HepG2 (cell line): Measurements from ENCODE around the gene NT5C3B. TPM values are rescaled to one million over a fixed set of nuclear protein-coding genes. Genes with fewer than 3 reads are reported as not detected.
A peak's percentile ranks its signal among the peaks of the same experiment; 100 is the strongest.

Experiments used
- ATAD3A ChIP-seq: sonication (generic); formaldehyde crosslinking; IDR thresholded peaks from 2 replicates; pipeline ENCODE4 v1.4.0; 2020; ENCODE audit warnings: missing genetic modification reagents
- CAMTA2 ChIP-seq: sonication (generic); formaldehyde crosslinking; IDR thresholded peaks from 2 replicates; pipeline ENCODE4 v1.4.0; 2020; ENCODE audit warnings: mild to moderate bottlenecking, missing genetic modification reagents, borderline replicate concordance
- FOXO1 ChIP-seq: sonication (generic); formaldehyde crosslinking; IDR thresholded peaks from 2 replicates; pipeline ENCODE4 v1.4.0; 2020; ENCODE audit warnings: missing genetic modification reagents
- KAT7 ChIP-seq: IDR thresholded peaks from 2 replicates; pipeline ENCODE4 v1.6.1; 2018; ENCODE audit warnings: borderline replicate concordance, missing compliant biosample characterization
- MED1 ChIP-seq: sonication (generic); formaldehyde crosslinking; IDR thresholded peaks from 2 replicates; pipeline ENCODE4 v1.4.0; 2020; ENCODE audit warnings: missing genetic modification reagents
- THAP8 ChIP-seq: sonication (generic); formaldehyde crosslinking; IDR thresholded peaks from 2 replicates; pipeline ENCODE4 v1.5.1; 2020; ENCODE audit warnings: missing genetic modification reagents, mild to moderate bottlenecking, borderline replicate concordance
- ZNF431 ChIP-seq: sonication (generic); formaldehyde crosslinking; IDR thresholded peaks from 2 replicates; pipeline ENCODE4 v1.9.0; 2022; ENCODE audit warnings: missing genetic modification reagents, low read depth, mild to moderate bottlenecking, borderline replicate concordance
- ZNF646 ChIP-seq: sonication (generic); formaldehyde crosslinking; IDR thresholded peaks from 2 replicates; pipeline ENCODE4 v1.9.0; 2021; ENCODE audit warnings: mild to moderate bottlenecking, missing genetic modification reagents
- ZNF790 ChIP-seq: sonication (generic); formaldehyde crosslinking; IDR thresholded peaks from 2 replicates; pipeline ENCODE4 v1.8.0; 2022; ENCODE audit warnings: missing genetic modification reagents, mild to moderate bottlenecking, borderline replicate concordance
- ZNF878 ChIP-seq: sonication (generic); formaldehyde crosslinking; IDR thresholded peaks from 2 replicates; pipeline ENCODE4 v1.8.1; 2023; ENCODE audit warnings: mild to moderate bottlenecking, missing genetic modification reagents, moderate library complexity
- polyA plus RNA-seq, 8 experiments: library from polyadenylated mRNA; depleted of rRNA in 3 of 8; stranded (reverse) in 7 of 8; unstranded in 1 of 8; fragments of >200 nt; fragmentation: Illumina TruSeq in 4 of 8; extraction: Trizol in 4 of 8; gene quantifications; 2 replicates each; pipeline versions ENCODE4 v1.2.1 to v1.2.3, GENCODE V29; 2011 to 2016; ENCODE audit warnings: low read depth in 4 of 8, missing spikeins in 1 of 8, mixed read lengths in 1 of 8; ENCODE audit not compliant: insufficient read depth in 1 of 8
- total RNA-seq, 5 experiments: library from RNA; depleted of rRNA; stranded (reverse); fragments of >200 nt; fragmentation: Illumina TruSeq; extraction: Trizol; gene quantifications; 2 replicates each; pipeline ENCODE4 v1.2.3, GENCODE V29; 2016; ENCODE audit warnings: low read depth in 1 of 5
- TF ChIP-seq, protein P1 (sequence below): sonication (generic); formaldehyde crosslinking; IDR thresholded peaks from 2 replicates; pipeline ENCODE4 v1.4.0; 2020; ENCODE audit warnings: mild to moderate bottlenecking, missing genetic modification reagents
- TF ChIP-seq, protein P2 (sequence below): sonication (generic); formaldehyde crosslinking; IDR thresholded peaks from 2 replicates; pipeline ENCODE4 v1.5.1; 2020; ENCODE audit warnings: missing genetic modification reagents, mild to moderate bottlenecking, borderline replicate concordance
- TF ChIP-seq, protein P3 (sequence below): sonication (generic); formaldehyde crosslinking; IDR thresholded peaks from 2 replicates; pipeline ENCODE4 v1.8.0; 2023; ENCODE audit warnings: mild to moderate bottlenecking, missing genetic modification reagents
- TF ChIP-seq, protein P4 (sequence below): sonication (generic); formaldehyde crosslinking; IDR thresholded peaks from 2 replicates; pipeline ENCODE4 v1.8.1; 2023; ENCODE audit warnings: mild to moderate bottlenecking, moderate library complexity, missing genetic modification reagents

Gene NT5C3B
- total and polyA plus RNA-seq, 2 of the 13 experiments (the other 11 are each of a cell fraction or from before 2014, with no cell fraction given): 104 to 126 TPM

GRCh38 chr17:41835214-41835799, 725 bp downstream of the NT5C3B start (continued):
- TF ChIP-seq ZNF646 (CRISPR knock-in tag) (0 out of 2 replicates have a peak, but pooled peaks have one; percentile 13), MED1 (CRISPR knock-in tag) (0 out of 2 replicates have a peak, but pooled peaks have one; percentile 4), CAMTA2 (CRISPR knock-in tag) (no peak), ZNF878 (CRISPR knock-in tag) (no peak), ATAD3A (CRISPR knock-in tag) (no peak), ZNF431 (0 out of 2 replicates have a peak, but pooled peaks have one; percentile 3), ZNF790 (CRISPR knock-in tag) (peak; percentile 58; the same call in 1 of the 2 replicates), THAP8 (CRISPR knock-in tag) (no peak), KAT7 (CRISPR knock-in tag) (0 out of 2 replicates have a peak, but pooled peaks have one; percentile 9), FOXO1 (CRISPR knock-in tag) (no peak)
- TF ChIP-seq, protein P1, sequence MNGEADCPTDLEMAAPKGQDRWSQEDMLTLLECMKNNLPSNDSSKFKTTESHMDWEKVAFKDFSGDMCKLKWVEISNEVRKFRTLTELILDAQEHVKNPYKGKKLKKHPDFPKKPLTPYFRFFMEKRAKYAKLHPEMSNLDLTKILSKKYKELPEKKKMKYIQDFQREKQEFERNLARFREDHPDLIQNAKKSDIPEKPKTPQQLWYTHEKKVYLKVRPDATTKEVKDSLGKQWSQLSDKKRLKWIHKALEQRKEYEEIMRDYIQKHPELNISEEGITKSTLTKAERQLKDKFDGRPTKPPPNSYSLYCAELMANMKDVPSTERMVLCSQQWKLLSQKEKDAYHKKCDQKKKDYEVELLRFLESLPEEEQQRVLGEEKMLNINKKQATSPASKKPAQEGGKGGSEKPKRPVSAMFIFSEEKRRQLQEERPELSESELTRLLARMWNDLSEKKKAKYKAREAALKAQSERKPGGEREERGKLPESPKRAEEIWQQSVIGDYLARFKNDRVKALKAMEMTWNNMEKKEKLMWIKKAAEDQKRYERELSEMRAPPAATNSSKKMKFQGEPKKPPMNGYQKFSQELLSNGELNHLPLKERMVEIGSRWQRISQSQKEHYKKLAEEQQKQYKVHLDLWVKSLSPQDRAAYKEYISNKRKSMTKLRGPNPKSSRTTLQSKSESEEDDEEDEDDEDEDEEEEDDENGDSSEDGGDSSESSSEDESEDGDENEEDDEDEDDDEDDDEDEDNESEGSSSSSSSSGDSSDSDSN (CRISPR knock-in tag): no peak
- TF ChIP-seq, protein P2, sequence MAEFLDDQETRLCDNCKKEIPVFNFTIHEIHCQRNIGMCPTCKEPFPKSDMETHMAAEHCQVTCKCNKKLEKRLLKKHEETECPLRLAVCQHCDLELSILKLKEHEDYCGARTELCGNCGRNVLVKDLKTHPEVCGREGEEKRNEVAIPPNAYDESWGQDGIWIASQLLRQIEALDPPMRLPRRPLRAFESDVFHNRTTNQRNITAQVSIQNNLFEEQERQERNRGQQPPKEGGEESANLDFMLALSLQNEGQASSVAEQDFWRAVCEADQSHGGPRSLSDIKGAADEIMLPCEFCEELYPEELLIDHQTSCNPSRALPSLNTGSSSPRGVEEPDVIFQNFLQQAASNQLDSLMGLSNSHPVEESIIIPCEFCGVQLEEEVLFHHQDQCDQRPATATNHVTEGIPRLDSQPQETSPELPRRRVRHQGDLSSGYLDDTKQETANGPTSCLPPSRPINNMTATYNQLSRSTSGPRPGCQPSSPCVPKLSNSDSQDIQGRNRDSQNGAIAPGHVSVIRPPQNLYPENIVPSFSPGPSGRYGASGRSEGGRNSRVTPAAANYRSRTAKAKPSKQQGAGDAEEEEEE (CRISPR knock-in tag): no peak
- TF ChIP-seq, protein P3, sequence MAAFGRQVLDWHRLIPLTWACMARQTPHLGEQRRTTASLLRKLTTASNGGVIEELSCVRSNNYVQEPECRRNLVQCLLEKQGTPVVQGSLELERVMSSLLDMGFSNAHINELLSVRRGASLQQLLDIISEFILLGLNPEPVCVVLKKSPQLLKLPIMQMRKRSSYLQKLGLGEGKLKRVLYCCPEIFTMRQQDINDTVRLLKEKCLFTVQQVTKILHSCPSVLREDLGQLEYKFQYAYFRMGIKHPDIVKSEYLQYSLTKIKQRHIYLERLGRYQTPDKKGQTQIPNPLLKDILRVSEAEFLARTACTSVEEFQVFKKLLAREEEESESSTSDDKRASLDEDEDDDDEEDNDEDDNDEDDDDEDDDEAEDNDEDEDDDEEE (CRISPR knock-in tag): peak; percentile 23; the same call in 1 of the 2 replicates
- TF ChIP-seq, protein P4, sequence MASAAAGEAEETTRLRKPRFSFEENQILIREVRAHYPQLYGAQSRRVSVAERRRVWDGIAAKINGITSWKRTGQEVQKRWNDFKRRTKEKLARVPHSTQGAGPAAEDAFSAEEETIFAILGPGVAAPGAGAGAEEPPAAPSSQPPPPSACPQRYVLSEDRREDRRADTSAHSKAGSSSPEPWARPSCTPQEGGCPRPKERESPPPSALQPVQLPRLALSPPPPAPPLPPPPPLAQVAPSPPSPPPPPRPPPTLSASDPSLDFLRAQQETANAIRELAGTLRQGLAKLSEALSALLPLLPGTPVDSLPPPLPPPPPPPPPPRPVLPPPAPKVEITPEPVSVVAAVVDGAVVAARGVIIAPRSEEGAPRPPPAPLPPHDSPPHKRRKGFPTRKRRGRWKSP: no peak
